ENCODE data around the gene ONECUT3. TPM values are rescaled to one million over a fixed set of nuclear protein-coding genes. Genes with fewer than 3 reads are reported as not detected.

Gene ONECUT3
- polyA plus RNA-seq, 1 donor (not counting 4 experiments of a cell fraction or from before 2014, with no cell fraction given) = 0.01 TPM

DNA sequence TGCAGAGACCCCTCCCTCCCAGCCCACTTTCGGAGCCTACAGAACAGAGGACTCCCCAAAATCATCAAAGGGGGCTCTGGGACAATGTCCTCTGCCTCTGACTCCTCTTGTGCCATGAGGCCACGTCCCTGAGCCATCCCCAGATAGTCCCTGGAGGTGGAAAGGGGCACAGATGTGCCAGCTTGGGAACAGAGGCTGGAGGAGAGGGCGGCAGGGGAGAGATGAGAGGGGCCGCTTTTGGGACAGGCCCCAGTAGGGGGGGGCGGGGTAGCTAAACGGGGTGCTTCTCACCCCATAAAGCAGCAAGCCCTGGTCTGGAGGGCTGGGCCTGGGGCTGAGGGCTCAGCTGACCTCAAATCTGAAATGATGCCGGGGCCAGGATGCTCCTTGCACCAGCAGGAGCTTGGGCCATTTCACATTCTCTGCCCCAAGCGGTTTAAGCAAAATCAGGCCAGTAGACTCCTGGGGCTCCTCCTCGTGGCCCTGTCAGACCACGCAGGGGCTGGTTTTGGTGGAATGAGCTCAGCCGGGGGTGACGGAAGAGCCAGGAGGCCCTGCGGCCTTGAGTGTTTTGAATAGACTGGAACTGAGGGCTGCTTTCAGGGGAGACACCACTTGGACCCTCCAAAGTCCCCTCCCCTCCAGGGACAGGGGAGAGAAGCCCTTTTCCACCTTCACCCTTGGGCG is 27.1 kb downstream of the ONECUT3 start:
- no peaks in the 10 kb centered on the region for H3K36me3 ChIP-seq (ENCODE audit: control insufficient read depth in 2 of 2, extremely low read depth in 1 of 2, insufficient read depth in 2 of 2, low read length in 2 of 2)

DNA sequence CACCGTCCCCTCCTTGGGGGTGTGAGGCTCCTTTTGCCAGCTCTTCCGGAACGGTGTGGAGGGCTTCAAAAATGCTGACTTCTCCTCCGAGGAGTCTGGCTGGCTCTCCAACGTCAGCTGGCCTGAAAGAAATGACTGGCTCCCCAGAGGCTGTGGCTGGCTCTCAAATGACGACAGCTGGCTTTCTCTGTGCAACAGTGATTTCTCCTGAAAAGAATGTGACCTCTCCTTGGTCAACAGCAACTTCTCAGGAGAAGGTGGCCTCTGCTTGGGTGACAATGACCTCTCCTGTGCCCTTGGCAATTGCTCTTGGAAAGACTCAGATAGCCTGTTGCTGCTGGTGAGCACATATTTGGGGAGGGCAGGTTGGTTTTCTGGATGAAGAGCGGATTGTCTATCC is 29.2 kb downstream of the ONECUT3 start:
- FAIRE-seq = no peak
- Histone ChIP-seq H3K27me3 (ENCODE audit: control insufficient read depth, extremely low read depth, insufficient read depth, low read length) (peaks cover 32% of the 10 kb centered on the region), H2AFZ (ENCODE audit: control insufficient read depth, low read length) (no peak overlapping the region), H3K4me3 (ENCODE audit: control insufficient read depth in 2 of 3, extremely low read depth in 1 of 3, insufficient read depth in 2 of 3, low read depth in 1 of 3, low read length in 3 of 3) (no peak overlapping the region), H3K79me2 (ENCODE audit: control insufficient read depth, insufficient read depth, low read length) (no peaks in the 10 kb centered on the region), H3K27ac (ENCODE audit: control insufficient read depth, insufficient read depth, low read length) (no peak overlapping the region), H3K9ac (ENCODE audit: control insufficient read depth, extremely low read depth, insufficient read depth, low read length) (no peak overlapping the region), H3K36me3 (ENCODE audit: control insufficient read depth in 2 of 2, extremely low read depth in 1 of 2, insufficient read depth in 2 of 2, low read length in 2 of 2) (no peaks in the 10 kb centered on the region), H3K4me2 (ENCODE audit: control insufficient read depth, extremely low read depth, insufficient read depth, low read depth, low read length) (no peak overlapping the region), H3K9me1 (ENCODE audit: control insufficient read depth, extremely low read depth, insufficient read depth, low read length) (no peaks in the 10 kb centered on the region), H4K20me1 (ENCODE audit: control insufficient read depth, extremely low read depth, insufficient read depth, low read length) (no peaks in the 10 kb centered on the region), H3K4me1 (ENCODE audit: control insufficient read depth, extremely low read depth, insufficient read depth, low read length) (no peaks in the 10 kb centered on the region), H3K9me3 (ENCODE audit: control insufficient read depth, low read depth, low read length) (no peaks in the 10 kb centered on the region)
- dilution Hi-C loops (cut with MboI; ENCODE audit: extremely low pct_ligation_motif_present, low sequenced_read_pairs) = no loop called here
- no peak for DNase-seq (ENCODE audit: low read depth, low spot score)
- TF ChIP-seq EZH2 (IDR thresholded peaks at IDR 0.05; ENCODE audit: low read length) = no peak
- TF ChIP-seq, protein P1, sequence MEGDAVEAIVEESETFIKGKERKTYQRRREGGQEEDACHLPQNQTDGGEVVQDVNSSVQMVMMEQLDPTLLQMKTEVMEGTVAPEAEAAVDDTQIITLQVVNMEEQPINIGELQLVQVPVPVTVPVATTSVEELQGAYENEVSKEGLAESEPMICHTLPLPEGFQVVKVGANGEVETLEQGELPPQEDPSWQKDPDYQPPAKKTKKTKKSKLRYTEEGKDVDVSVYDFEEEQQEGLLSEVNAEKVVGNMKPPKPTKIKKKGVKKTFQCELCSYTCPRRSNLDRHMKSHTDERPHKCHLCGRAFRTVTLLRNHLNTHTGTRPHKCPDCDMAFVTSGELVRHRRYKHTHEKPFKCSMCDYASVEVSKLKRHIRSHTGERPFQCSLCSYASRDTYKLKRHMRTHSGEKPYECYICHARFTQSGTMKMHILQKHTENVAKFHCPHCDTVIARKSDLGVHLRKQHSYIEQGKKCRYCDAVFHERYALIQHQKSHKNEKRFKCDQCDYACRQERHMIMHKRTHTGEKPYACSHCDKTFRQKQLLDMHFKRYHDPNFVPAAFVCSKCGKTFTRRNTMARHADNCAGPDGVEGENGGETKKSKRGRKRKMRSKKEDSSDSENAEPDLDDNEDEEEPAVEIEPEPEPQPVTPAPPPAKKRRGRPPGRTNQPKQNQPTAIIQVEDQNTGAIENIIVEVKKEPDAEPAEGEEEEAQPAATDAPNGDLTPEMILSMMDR (optimal IDR thresholded peaks at IDR 0.05 in 1 of 3, IDR thresholded peaks at IDR 0.05 in 1 of 3, conservative IDR thresholded peaks at IDR 0.05 in 1 of 3; ENCODE audit: extremely low read depth in 1 of 3, insufficient read depth in 2 of 3, low read length in 3 of 3) = no peak

More for the DNA sequence above, 27.1 kb downstream of the ONECUT3 start:
- no peak for DNase-seq (ENCODE audit: low read depth, low spot score)
- Histone ChIP-seq H3K4me2 (ENCODE audit: control insufficient read depth, extremely low read depth, insufficient read depth, low read depth, low read length) (no peak overlapping the region), H3K9me1 (ENCODE audit: control insufficient read depth, extremely low read depth, insufficient read depth, low read length) (no peaks in the 10 kb centered on the region), H3K9ac (ENCODE audit: control insufficient read depth, extremely low read depth, insufficient read depth, low read length) (no peak overlapping the region), H2AFZ (ENCODE audit: control insufficient read depth, low read length) (no peak overlapping the region), H3K27ac (ENCODE audit: control insufficient read depth, insufficient read depth, low read length) (no peak overlapping the region), H3K27me3 (ENCODE audit: control insufficient read depth, extremely low read depth, insufficient read depth, low read length) (peaks cover 41% of the 10 kb centered on the region), H4K20me1 (ENCODE audit: control insufficient read depth, extremely low read depth, insufficient read depth, low read length) (no peaks in the 10 kb centered on the region), H3K79me2 (ENCODE audit: control insufficient read depth, insufficient read depth, low read length) (no peaks in the 10 kb centered on the region), H3K9me3 (ENCODE audit: control insufficient read depth, low read depth, low read length) (no peaks in the 10 kb centered on the region), H3K4me1 (ENCODE audit: control insufficient read depth, extremely low read depth, insufficient read depth, low read length) (no peaks in the 10 kb centered on the region), H3K4me3 (ENCODE audit: control insufficient read depth in 2 of 3, extremely low read depth in 1 of 3, insufficient read depth in 2 of 3, low read depth in 1 of 3, low read length in 3 of 3) (no peak overlapping the region)
- FAIRE-seq = no peak
- dilution Hi-C loops (cut with MboI; ENCODE audit: extremely low pct_ligation_motif_present, low sequenced_read_pairs) = no loop called here
- TF ChIP-seq, protein P1 (optimal IDR thresholded peaks at IDR 0.05 in 1 of 3, IDR thresholded peaks at IDR 0.05 in 1 of 3, conservative IDR thresholded peaks at IDR 0.05 in 1 of 3; ENCODE audit: extremely low read depth in 1 of 3, insufficient read depth in 2 of 3, low read length in 3 of 3) = peak; percentile 25 to 27 (median 26)
- no peak for TF ChIP-seq EZH2 (IDR thresholded peaks at IDR 0.05; ENCODE audit: low read length)

Measured in keratinocyte (primary cell).